OCI-LY7 (cell line): ENCODE results near the gene SPIB. TPM values are rescaled to one million over a fixed set of nuclear protein-coding genes. Genes with fewer than 3 reads are reported as not detected.

Experiments
- BruUV-seq: library from RNA; stranded (reverse); fragments of 400-500 nt; replicated peaks from 2 replicates; lab custom pipeline; 2021; lab: Mats Ljungman, UMichigan
- CTCF ChIA-PET: fragments of 300-600 bp; sonication (Branson Sonifier 250); formaldehyde crosslinking; loops from one replicate; lab custom pipeline; 2022; ENCODE audit warnings: antibody characterized with exemption; ENCODE audit not compliant: unreplicated experiment; lab: Charles Lee
- POLR2A ChIA-PET: fragments of 300-600 bp; sonication (Branson Sonifier 250); formaldehyde crosslinking; loops from one replicate; lab custom pipeline; 2022; ENCODE audit warnings: antibody characterized with exemption; lab: Charles Lee
- DNase-seq: peaks from one replicate; pipeline ENCODE4 v3.0.0-alpha.2; 2015; ENCODE audit warnings: low spot score
- H2AFZ ChIP-seq: fragments of 200-600 bp; sonication (generic), shearing (Covaris generic); 2 replicates; pipeline ENCODE4 v1.6.1; 2014; ENCODE audit warnings: mild to moderate bottlenecking, antibody characterized with exemption, low read length, moderate library complexity
- H3K27ac ChIP-seq: fragments of 200-600 bp; sonication (generic); 2 replicates; pipeline ENCODE4 v1.5.1; 2014; ENCODE audit warnings: mixed run types, low read depth, mild to moderate bottlenecking, moderate library complexity, low read length, inconsistent platforms; ENCODE audit not compliant: poor library complexity, severe bottlenecking
- H3K36me3 ChIP-seq: fragments of 200-600 bp; sonication (generic); 2 replicates; pipeline ENCODE4 v1.6.1; 2014; ENCODE audit warnings: mild to moderate bottlenecking, antibody characterized with exemption, low read length, moderate library complexity, mixed read lengths; ENCODE audit not compliant: insufficient read depth
- H3K4me1 ChIP-seq: fragments of 200-600 bp; sonication (generic); 2 replicates; pipeline ENCODE4 v1.5.1; 2014; ENCODE audit warnings: mild to moderate bottlenecking, low read length; ENCODE audit not compliant: insufficient read depth, poor library complexity, severe bottlenecking
- H3K4me2 ChIP-seq: fragments of 200-600 bp; sonication (generic); 2 replicates; pipeline ENCODE4 v1.6.1; 2014; ENCODE audit warnings: mild to moderate bottlenecking, low read length
- H3K4me3 ChIP-seq: fragments of 200-600 bp; sonication (generic); 2 replicates; pipeline ENCODE4 v1.5.1; 2014; ENCODE audit warnings: mild to moderate bottlenecking, low read depth, low read length; ENCODE audit not compliant: poor library complexity, severe bottlenecking
- H3K79me2 ChIP-seq: fragments of 200-600 bp; sonication (generic); 2 replicates; pipeline ENCODE4 v1.6.1; 2016; ENCODE audit warnings: low read depth, mild to moderate bottlenecking, low read length, moderate library complexity, mixed read lengths; ENCODE audit not compliant: insufficient read depth
- H3K9me2 ChIP-seq: fragments of 200-600 bp; sonication (generic); 2 replicates; pipeline ENCODE4 v1.6.1; 2016; ENCODE audit warnings: mild to moderate bottlenecking, low read length, mixed read lengths; ENCODE audit not compliant: insufficient read depth
- H3K9me3 ChIP-seq: fragments of 200-600 bp; sonication (generic); 2 replicates; pipeline ENCODE4 v1.6.1; 2014; ENCODE audit warnings: mild to moderate bottlenecking, mixed run types, low read length, mixed read lengths
- H4K20me1 ChIP-seq: fragments of 200-600 bp; sonication (generic); 2 replicates; pipeline ENCODE4 v1.6.1; 2014; ENCODE audit warnings: mild to moderate bottlenecking, antibody characterized with exemption, low read length, moderate library complexity, mixed read lengths; ENCODE audit not compliant: insufficient read depth
- EZH2phosphoT487 ChIP-seq: fragments of 200-600 bp; sonication (generic); IDR thresholded peaks from 2 replicates; pipeline ENCODE4 v1.6.1; 2018; ENCODE audit warnings: low read depth, borderline replicate concordance, mild to moderate bottlenecking, mixed run types, antibody characterized with exemption, low read length, moderate library complexity, mixed read lengths
- intact Hi-C: fragments of 100-400 bp; cut with micrococcal nuclease; formaldehyde crosslinking; loops from one replicate; pipeline ENCODE4 v1.10.0; 2022; ENCODE audit not compliant: unreplicated experiment
- total RNA-seq, 2 experiments: library from RNA; depleted of rRNA in 1 of 2; stranded (reverse); fragments of >200 nt in 1 of 2; shearing (Covaris generic) in 1 of 2; gene quantifications; 2 replicates each; pipeline ENCODE4 v1.2.3, GENCODE V29; 2014 to 2022
- TF ChIP-seq, protein P1 (sequence below): fragments of 200-600 bp; sonication (generic); conservative IDR thresholded peaks from 2 replicates; pipeline ENCODE4 v1.5.1; 2014; ENCODE audit warnings: mild to moderate bottlenecking, antibody characterized with exemption, low read length, moderate library complexity, mixed read lengths

The SPIB gene
- total RNA-seq, 2 experiments from 2014 or later: 99.4 to 145 TPM

DNA sequence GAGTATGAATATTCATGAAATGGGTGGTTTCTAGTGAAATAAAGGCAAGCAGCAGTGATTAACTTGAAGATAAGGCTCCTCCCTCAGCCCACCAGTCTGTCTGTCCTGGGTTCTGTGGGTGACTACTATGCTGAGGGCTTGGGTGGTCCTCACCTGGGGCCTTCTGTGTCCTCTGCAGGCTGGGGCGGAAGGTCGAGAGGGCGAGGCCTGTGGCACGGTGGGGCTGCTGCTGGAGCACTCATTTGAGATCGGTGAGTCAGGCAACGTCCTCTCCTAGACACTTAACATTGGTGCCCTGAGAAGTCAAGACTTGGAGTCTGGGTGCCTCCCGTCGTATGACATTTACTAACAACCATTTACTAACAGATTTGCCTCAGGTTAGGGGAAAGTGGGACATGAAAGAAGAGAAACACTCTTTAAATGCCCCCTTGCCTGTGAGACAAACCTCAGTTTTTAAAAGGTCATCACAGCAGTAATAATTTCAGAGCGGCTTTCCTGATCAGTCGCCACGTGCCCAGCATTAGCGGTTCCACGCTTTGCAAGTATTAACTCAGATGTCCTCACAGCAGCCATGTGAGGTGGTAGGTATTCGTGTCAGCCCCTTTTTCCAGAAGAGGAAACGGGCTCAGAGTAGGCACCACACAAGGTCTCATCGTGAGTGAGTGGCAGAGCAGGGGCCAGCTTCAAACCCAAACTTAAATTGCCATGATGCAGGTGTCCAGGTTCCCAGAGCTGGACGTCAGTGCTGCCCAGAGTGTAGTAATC lies 59.2 kb downstream of the SPIB start:
- CTCF ChIA-PET: no interaction called here
- Histone ChIP-seq H3K36me3 (peaks cover 55% of the 10 kb centered on the region), H3K9me3 (peaks cover 12% of the 10 kb centered on the region), H3K27ac (no peak overlapping the region), H3K4me3 (peak overlapping the region; percentile 98), H3K79me2 (peaks cover 22% of the 10 kb centered on the region), H3K9me2 (no peaks in the 10 kb centered on the region), H3K4me1 (peaks cover 10% of the 10 kb centered on the region), H3K4me2 (peak overlapping the region; percentile 77), H2AFZ (no peak overlapping the region), H4K20me1 (no peaks in the 10 kb centered on the region)
- intact Hi-C loops: no loop called here
- no peak for DNase-seq
- BruUV-seq: no TSS peak
- POLR2A ChIA-PET: no interaction called here
- TF ChIP-seq, protein P1, sequence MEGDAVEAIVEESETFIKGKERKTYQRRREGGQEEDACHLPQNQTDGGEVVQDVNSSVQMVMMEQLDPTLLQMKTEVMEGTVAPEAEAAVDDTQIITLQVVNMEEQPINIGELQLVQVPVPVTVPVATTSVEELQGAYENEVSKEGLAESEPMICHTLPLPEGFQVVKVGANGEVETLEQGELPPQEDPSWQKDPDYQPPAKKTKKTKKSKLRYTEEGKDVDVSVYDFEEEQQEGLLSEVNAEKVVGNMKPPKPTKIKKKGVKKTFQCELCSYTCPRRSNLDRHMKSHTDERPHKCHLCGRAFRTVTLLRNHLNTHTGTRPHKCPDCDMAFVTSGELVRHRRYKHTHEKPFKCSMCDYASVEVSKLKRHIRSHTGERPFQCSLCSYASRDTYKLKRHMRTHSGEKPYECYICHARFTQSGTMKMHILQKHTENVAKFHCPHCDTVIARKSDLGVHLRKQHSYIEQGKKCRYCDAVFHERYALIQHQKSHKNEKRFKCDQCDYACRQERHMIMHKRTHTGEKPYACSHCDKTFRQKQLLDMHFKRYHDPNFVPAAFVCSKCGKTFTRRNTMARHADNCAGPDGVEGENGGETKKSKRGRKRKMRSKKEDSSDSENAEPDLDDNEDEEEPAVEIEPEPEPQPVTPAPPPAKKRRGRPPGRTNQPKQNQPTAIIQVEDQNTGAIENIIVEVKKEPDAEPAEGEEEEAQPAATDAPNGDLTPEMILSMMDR: no peak
- TF ChIP-seq EZH2phosphoT487: no peak

DNA sequence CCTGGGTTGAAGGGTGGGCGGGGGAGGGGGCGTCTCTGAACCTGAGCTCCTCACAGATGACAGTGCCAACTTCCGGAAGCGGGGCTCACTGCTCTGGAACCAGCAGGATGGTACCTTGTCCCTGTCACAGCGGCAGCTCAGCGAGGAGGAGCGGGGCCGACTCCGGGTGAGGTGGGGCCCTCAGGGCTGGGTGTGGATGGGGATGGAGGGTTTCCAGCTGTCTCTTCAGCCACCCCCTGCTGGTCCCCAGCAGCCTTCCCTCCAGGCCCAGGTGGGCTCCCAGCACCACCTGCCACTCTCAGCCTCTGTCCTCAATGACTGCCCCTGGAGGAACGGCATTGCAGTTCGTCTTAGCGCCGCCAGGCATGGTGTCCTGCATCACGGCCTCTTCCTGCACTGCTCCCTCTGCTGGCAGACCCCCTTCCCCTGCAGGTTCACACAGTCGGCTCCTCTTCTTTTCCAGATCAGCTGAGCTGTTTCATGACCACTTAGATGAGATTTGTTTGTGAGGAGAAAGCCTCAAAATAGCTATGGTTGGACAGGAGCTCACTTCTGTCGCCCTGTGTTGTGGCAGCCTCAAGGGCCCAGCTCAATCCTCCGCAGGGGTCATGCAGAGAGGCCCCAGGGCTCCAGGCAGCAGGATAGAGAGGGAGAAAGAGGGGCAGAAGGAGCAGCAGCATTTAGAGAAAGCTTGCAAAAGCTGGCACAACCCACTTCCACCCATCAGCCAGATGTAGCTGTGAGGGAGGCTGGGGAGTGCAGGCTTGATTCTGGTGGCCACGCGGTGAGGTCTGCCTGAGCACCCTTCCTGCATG lies 60.4 kb downstream of the SPIB start:
- Histone ChIP-seq H4K20me1 (no peaks in the 10 kb centered on the region), H3K4me3 (no peak overlapping the region), H3K36me3 (peaks cover 66% of the 10 kb centered on the region), H3K4me1 (peaks cover 10% of the 10 kb centered on the region), H3K27ac (no peak overlapping the region), H3K79me2 (peaks cover 22% of the 10 kb centered on the region), H3K9me2 (no peaks in the 10 kb centered on the region), H3K4me2 (no peak overlapping the region), H2AFZ (no peak overlapping the region), H3K9me3 (peaks cover 12% of the 10 kb centered on the region)
- DNase-seq: peak; percentile 23
- intact Hi-C loops: no loop called here
- POLR2A ChIA-PET: no interaction called here
- no TSS peak for BruUV-seq
- no peak for TF ChIP-seq EZH2phosphoT487
- TF ChIP-seq, protein P1: peak; percentile 74
- CTCF ChIA-PET: no interaction called here
